ENCODE results near the gene PSMD3. TPM values are rescaled to one million over a fixed set of nuclear protein-coding genes. Genes with fewer than 3 reads are reported as not detected.

PSMD3 gene
- total and polyA plus RNA-seq, 9 of the 15 experiments (the other 6 are each of a cell fraction or from before 2014, with no cell fraction given): 2.0 to 251 (median 135) TPM

DNA sequence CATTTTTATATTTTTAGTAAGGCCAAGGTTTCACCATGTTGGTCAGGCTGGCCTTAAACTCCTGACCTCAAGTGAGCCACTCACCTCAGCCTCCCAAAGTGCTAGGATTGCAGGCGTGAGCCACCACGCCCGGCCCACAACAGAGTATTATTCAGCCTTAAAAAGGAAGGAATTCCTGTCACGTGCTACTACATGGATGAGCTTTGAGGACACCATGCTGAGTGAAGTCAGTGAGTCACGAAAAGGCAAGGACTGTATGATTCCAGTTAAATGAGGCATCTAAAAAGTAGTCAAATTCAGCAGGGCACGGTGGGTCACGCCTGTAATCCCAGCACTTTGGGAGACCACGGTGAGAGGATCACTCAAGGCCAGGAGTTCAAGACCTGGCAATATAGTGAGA, 44.3 kb downstream of the PSMD3 start:
- Histone ChIP-seq H4K20me1 (replicated peaks; ENCODE audit: control insufficient read depth, insufficient read depth, low read length) (0 out of 2 replicates have a peak, but pooled peaks cover 4% of the 10 kb centered on the region), H3K27me3 (ENCODE audit: control insufficient read depth in 2 of 2, insufficient read depth in 2 of 2, low read length in 2 of 2) (no peaks in the 10 kb centered on the region), H3K36me3 (ENCODE audit: control insufficient read depth, insufficient read depth, low read length) (peaks cover 93% of the 10 kb centered on the region), H3K9me3 (replicated peaks; ENCODE audit: control insufficient read depth, insufficient read depth, low read depth, low read length) (no peaks in the 10 kb centered on the region), H3K9me1 (ENCODE audit: control insufficient read depth, insufficient read depth, low read length) (no peaks in the 10 kb centered on the region), H3K9ac (ENCODE audit: insufficient read depth in 1 of 2, low read depth in 2 of 2, low read length in 2 of 2) (no peak overlapping the region), H3K4me1 (replicated peaks in 1 of 2; ENCODE audit: control insufficient read depth in 2 of 2, insufficient read depth in 2 of 2, low read length in 2 of 2) (peaks cover 2 to 18% of the 10 kb centered on the region in 2 experiments; a peak in 4 of 5 replicates), H3K79me2 (ENCODE audit: control insufficient read depth, insufficient read depth, low read length) (no peaks in the 10 kb centered on the region), H3K4me2 (ENCODE audit: insufficient read depth, low read length) (no peak overlapping the region), H3K27ac (ENCODE audit: extremely low read depth, low read depth, low read length) (no peak overlapping the region), H2AFZ (ENCODE audit: low read depth, low read length) (no peak overlapping the region), H3K4me3 (no peak overlapping the region)
- TF ChIP-seq, protein P1, sequence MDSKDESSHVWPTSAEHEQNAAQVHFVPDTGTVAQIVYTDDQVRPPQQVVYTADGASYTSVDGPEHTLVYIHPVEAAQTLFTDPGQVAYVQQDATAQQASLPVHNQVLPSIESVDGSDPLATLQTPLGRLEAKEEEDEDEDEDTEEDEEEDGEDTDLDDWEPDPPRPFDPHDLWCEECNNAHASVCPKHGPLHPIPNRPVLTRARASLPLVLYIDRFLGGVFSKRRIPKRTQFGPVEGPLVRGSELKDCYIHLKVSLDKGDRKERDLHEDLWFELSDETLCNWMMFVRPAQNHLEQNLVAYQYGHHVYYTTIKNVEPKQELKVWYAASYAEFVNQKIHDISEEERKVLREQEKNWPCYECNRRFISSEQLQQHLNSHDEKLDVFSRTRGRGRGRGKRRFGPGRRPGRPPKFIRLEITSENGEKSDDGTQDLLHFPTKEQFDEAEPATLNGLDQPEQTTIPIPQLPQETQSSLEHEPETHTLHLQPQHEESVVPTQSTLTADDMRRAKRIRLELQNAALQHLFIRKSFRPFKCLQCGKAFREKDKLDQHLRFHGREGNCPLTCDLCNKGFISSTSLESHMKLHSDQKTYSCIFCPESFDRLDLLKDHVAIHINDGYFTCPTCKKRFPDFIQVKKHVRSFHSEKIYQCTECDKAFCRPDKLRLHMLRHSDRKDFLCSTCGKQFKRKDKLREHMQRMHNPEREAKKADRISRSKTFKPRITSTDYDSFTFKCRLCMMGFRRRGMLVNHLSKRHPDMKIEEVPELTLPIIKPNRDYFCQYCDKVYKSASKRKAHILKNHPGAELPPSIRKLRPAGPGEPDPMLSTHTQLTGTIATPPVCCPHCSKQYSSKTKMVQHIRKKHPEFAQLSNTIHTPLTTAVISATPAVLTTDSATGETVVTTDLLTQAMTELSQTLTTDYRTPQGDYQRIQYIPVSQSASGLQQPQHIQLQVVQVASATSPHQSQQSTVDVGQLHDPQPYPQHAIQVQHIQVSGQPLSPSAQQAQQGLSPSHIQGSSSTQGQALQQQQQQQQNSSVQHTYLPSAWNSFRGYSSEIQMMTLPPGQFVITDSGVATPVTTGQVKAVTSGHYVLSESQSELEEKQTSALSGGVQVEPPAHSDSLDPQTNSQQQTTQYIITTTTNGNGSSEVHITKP (IDR thresholded peaks at IDR 0.05; ENCODE audit: partially characterized antibody): no peak
- TF ChIP-seq MTA2 (IDR thresholded peaks at IDR 0.05; ENCODE audit: low read depth): no peak
- ChIA-PET POLR2A (interaction anchor here (0.6 kb wide), 1 partner anchor 85 kb away, joined by 5 read pairs; no protein-coding TSS in a partner anchor), CTCF (ENCODE audit: low intra/inter-chr PET ratio) (interaction anchor here (0.8 kb wide), 1 partner anchor 11 kb away, joined by 3 read pairs; no protein-coding TSS in a partner anchor)
- in situ Hi-C loops (cut with MboI) (loop anchor here (25.0 kb wide), 1 partner anchor 262 kb away; the partner anchor contains the start of gene CDC6), intact Hi-C loops (cut with micrococcal nuclease) (no loop called here)
- DNase-seq (ENCODE audit: extremely low read depth in 1 of 4, low spot score in 3 of 4): no peak
- 94% methylated on average over 8 of the region's 8 CpGs for WGBS (ENCODE audit: insufficient coverage, low coverage, missing lambda C conversion rate)
- no peak for ATAC-seq
- BruUV-seq (replicated peaks): no TSS peak
- no peak for FAIRE-seq

Measured in K562 (cell line).